ENCODE results near the gene PBXIP1. TPM values are rescaled to one million over a fixed set of nuclear protein-coding genes. Genes with fewer than 3 reads are reported as not detected.

PBXIP1 gene
- total and polyA plus RNA-seq, 2 experiments from 2014 or later, result 26.4 to 70.4 TPM

DNA sequence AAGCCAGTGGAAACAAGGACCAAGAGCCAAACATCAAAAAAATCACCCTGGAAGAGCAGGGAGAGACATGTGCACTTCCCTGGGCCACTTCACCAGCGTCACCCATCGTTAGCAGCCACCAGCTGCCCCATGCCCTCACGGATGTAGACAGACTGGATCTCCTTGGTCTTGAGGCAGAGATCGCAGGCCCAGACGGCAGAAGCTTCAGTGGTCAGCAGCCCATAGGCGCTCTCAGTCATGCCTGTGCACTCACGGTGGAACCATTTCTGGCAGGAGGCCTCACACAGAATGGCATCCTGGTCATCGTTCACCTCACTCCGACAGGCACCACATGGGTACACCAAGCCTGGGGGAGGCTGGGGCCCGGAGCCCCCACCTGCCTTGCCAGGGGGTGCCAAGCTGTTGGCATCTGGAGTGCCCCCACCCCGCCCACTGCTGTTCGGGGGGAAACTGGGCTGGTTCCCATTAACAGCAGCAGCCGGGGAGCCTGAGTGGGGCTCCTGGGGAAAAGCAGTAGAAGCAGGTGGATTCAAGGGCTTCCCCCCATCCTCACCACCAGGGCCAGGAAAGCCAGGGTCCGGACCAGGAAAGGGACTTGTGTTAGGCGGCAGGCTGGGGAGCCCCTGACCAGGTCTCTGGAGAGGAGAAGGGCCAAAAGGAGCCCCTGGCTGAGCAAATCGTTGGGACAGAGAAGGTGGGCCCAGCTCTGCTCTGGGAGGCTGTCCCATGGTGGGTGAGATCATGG is 3.0 kb upstream of the PBXIP1 start:
- no peaks in the 10 kb centered on the region for H3K27me3 ChIP-seq (replicated peaks; ENCODE audit: insufficient read depth)
- in situ Hi-C loops (cut with MboI), result no loop called here
- H3K9me3 ChIP-seq (ENCODE audit: low read depth), result no peaks in the 10 kb centered on the region
- TF ChIP-seq EZH2 (IDR thresholded peaks at IDR 0.05; ENCODE audit: insufficient read depth, poor library complexity, severe bottlenecking) (no peak), EZH2phosphoT487 (IDR thresholded peaks at IDR 0.05; ENCODE audit: insufficient read depth, low read depth) (no peak)
- peaks cover 25% of the 10 kb centered on the region; the same call in 1 of the 2 replicates for H3K79me2 ChIP-seq (ENCODE audit: insufficient read depth)
- DNase-seq, result no peak
- H3K4me2 ChIP-seq (ENCODE audit: unreplicated experiment), result no peak overlapping the region
- no peaks in the 10 kb centered on the region for H3K9me2 ChIP-seq (ENCODE audit: insufficient read depth)
- peaks cover 33% of the 10 kb centered on the region for H3K4me1 ChIP-seq (ENCODE audit: insufficient read depth)
- no peaks in the 10 kb centered on the region for H4K20me1 ChIP-seq (ENCODE audit: insufficient read depth)
- H3K4me3 ChIP-seq, result no peak overlapping the region
- no peak overlapping the region for H3K9ac ChIP-seq
- no peak overlapping the region for H2AFZ ChIP-seq
- peaks cover 22% of the 10 kb centered on the region for H3F3A ChIP-seq (ENCODE audit: insufficient read depth)
- 83 to 84% methylated on average over 16 of the region's 16 CpGs for WGBS, 2 experiments (ENCODE audit: low coverage in 1 of 2, low lambda C conversion rate in 2 of 2, missing lambda C conversion rate in 2 of 2)
- H3K36me3 ChIP-seq (ENCODE audit: low read depth), result no peaks in the 10 kb centered on the region
- no peak overlapping the region for H3K27ac ChIP-seq

DNA sequence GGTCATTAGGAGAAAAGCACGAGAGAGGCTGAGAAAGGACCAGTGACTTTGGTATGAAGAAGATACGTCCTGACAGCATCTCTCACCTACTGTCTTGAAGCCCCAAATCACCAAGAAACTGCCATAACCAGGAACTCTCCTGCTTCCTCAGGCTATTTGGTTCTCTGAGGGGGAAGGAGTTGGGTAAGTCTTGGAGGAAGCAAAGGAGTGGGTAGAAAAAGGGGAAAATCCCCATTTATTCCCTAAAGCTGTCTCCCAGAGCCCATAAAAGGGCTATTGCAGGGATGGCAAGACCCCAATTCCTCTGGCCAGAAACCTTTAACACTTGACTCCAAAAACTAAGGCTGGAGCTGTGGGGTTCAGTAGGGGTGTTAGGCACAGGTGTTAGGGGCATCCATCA is 2.1 kb upstream of the PBXIP1 start:
- DNase-seq, result no peak

DNA sequence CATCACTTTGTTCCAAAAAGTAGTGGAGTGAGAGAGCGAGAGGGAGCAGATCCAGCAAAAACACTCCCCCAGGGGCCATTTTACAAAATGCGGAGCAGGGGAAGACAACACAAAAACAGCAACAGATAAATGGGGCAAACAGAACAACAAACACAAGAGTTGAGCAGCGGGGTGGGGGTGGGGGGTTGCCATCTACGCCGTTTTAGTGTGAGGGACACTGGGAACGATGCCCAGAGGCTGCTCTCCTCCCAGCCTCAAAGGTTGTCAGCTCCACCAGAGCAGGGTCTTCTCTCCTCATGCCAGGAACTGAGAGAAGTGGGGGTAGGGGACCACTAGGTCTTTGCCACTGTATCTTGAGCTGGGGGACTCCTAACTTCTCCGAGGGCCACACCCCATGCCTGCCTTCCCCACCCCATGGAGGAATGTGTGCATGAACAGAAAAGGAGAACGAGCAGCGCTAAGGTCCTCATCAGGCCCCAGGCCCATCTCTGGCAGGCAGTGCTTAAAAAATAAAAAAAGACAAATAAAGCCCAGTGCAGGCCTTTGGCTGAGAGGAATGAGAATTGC is 1.3 kb upstream of the PBXIP1 start:
- Histone ChIP-seq H3K9me2 (ENCODE audit: insufficient read depth) (no peaks in the 10 kb centered on the region), H3K27ac (no peak overlapping the region), H3K9ac (no peak overlapping the region), H3K36me3 (ENCODE audit: low read depth) (no peaks in the 10 kb centered on the region), H2AFZ (no peak overlapping the region), H3K79me2 (ENCODE audit: insufficient read depth) (peaks cover 29% of the 10 kb centered on the region; the same call in 1 of the 2 replicates), H3F3A (ENCODE audit: insufficient read depth) (peaks cover 10% of the 10 kb centered on the region), H3K4me3 (no peak overlapping the region), H4K20me1 (ENCODE audit: insufficient read depth) (no peaks in the 10 kb centered on the region), H3K4me1 (ENCODE audit: insufficient read depth) (peaks cover 28% of the 10 kb centered on the region), H3K9me3 (ENCODE audit: low read depth) (no peaks in the 10 kb centered on the region), H3K27me3 (replicated peaks; ENCODE audit: insufficient read depth) (no peaks in the 10 kb centered on the region), H3K4me2 (ENCODE audit: unreplicated experiment) (peak overlapping the region; percentile 96)
- in situ Hi-C loops (cut with MboI), result no loop called here
- 25 to 27% methylated on average over 9 of the region's 9 CpGs for WGBS, 2 experiments (ENCODE audit: low coverage in 1 of 2, low lambda C conversion rate in 2 of 2, missing lambda C conversion rate in 2 of 2)
- DNase-seq, result no peak
- no peak for TF ChIP-seq EZH2phosphoT487 (IDR thresholded peaks at IDR 0.05; ENCODE audit: insufficient read depth, low read depth)
- TF ChIP-seq EZH2 (IDR thresholded peaks at IDR 0.05; ENCODE audit: insufficient read depth, poor library complexity, severe bottlenecking), result no peak

More for the DNA sequence above, 2.1 kb upstream of the PBXIP1 start:
- TF ChIP-seq EZH2phosphoT487 (IDR thresholded peaks at IDR 0.05; ENCODE audit: insufficient read depth, low read depth) (no peak), EZH2 (IDR thresholded peaks at IDR 0.05; ENCODE audit: insufficient read depth, poor library complexity, severe bottlenecking) (no peak)
- Histone ChIP-seq H3K4me2 (ENCODE audit: unreplicated experiment) (no peak overlapping the region), H3K4me1 (ENCODE audit: insufficient read depth) (peaks cover 33% of the 10 kb centered on the region), H3F3A (ENCODE audit: insufficient read depth) (peaks cover 16% of the 10 kb centered on the region), H3K9me2 (ENCODE audit: insufficient read depth) (no peaks in the 10 kb centered on the region), H3K79me2 (ENCODE audit: insufficient read depth) (peaks cover 29% of the 10 kb centered on the region; the same call in 1 of the 2 replicates), H3K4me3 (no peak overlapping the region), H3K36me3 (ENCODE audit: low read depth) (no peaks in the 10 kb centered on the region), H3K9ac (no peak overlapping the region), H4K20me1 (ENCODE audit: insufficient read depth) (no peaks in the 10 kb centered on the region), H3K27ac (no peak overlapping the region), H2AFZ (no peak overlapping the region), H3K9me3 (ENCODE audit: low read depth) (no peaks in the 10 kb centered on the region), H3K27me3 (replicated peaks; ENCODE audit: insufficient read depth) (no peaks in the 10 kb centered on the region)
- in situ Hi-C loops (cut with MboI), result no loop called here
- 59 to 60% methylated on average over 2 of the region's 2 CpGs for whole genome bisulfite sequencing, 2 experiments (ENCODE audit: low coverage in 1 of 2, low lambda C conversion rate in 2 of 2, missing lambda C conversion rate in 2 of 2)

DNA sequence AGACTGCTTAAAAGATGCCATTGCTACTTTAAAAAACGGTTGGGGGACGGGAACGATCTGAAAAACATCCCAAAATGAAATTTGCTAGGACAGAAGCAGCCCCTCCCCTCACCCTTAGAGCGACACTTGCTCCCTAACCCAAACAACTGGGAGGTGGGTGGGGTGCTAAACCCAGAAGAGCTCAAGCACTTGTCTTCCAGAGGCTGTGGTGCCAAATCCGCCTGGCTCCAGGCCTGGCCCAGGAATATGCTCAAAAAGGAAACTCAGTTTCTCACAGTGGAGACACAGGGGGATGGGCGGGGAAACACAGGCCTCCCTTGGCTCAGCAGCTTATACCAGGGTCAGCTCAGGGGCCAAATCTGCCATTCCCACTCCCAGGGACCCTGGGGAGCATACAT is 644 bp upstream of the PBXIP1 start:
- H3K9ac ChIP-seq, result peak overlapping the region; percentile 86
- in situ Hi-C loops (cut with MboI), result no loop called here
- peak; percentile 34 for DNase-seq

More for the DNA sequence above, 644 bp upstream of the PBXIP1 start:
- Histone ChIP-seq H3K4me3 (peak overlapping the region; percentile 93), H2AFZ (peak overlapping the region; percentile 87), H3K27ac (peak overlapping the region; percentile 91; the same call in 1 of the 2 replicates), H3K36me3 (ENCODE audit: low read depth) (no peaks in the 10 kb centered on the region), H3K4me1 (ENCODE audit: insufficient read depth) (peaks cover 28% of the 10 kb centered on the region), H3K4me2 (ENCODE audit: unreplicated experiment) (peak overlapping the region; percentile 96), H3F3A (ENCODE audit: insufficient read depth) (peaks cover 9% of the 10 kb centered on the region), H3K79me2 (ENCODE audit: insufficient read depth) (peaks cover 29% of the 10 kb centered on the region; the same call in 1 of the 2 replicates), H3K9me2 (ENCODE audit: insufficient read depth) (no peaks in the 10 kb centered on the region), H3K27me3 (replicated peaks; ENCODE audit: insufficient read depth) (no peaks in the 10 kb centered on the region), H4K20me1 (ENCODE audit: insufficient read depth) (no peaks in the 10 kb centered on the region), H3K9me3 (ENCODE audit: low read depth) (no peaks in the 10 kb centered on the region)
- 5 to 7% methylated on average over 6 of the region's 6 CpGs for WGBS, 2 experiments (ENCODE audit: low coverage in 1 of 2, low lambda C conversion rate in 2 of 2, missing lambda C conversion rate in 2 of 2)
- TF ChIP-seq EZH2 (IDR thresholded peaks at IDR 0.05; ENCODE audit: insufficient read depth, poor library complexity, severe bottlenecking) (no peak), EZH2phosphoT487 (IDR thresholded peaks at IDR 0.05; ENCODE audit: insufficient read depth, low read depth) (no peak)

Measured in GM23248 (cell line).